HG02678 (cell line): ENCODE results near the gene KIAA1328.

ENCODE experiments used
- ATAC-seq: cut with Tn5 transposase; IDR thresholded peaks from one replicate; pipeline ENCODE4 v1.9.1; 2021; ENCODE audit warnings: mild to moderate bottlenecking, moderate library complexity; ENCODE audit not compliant: unreplicated experiment

Gene KIAA1328

DNA sequence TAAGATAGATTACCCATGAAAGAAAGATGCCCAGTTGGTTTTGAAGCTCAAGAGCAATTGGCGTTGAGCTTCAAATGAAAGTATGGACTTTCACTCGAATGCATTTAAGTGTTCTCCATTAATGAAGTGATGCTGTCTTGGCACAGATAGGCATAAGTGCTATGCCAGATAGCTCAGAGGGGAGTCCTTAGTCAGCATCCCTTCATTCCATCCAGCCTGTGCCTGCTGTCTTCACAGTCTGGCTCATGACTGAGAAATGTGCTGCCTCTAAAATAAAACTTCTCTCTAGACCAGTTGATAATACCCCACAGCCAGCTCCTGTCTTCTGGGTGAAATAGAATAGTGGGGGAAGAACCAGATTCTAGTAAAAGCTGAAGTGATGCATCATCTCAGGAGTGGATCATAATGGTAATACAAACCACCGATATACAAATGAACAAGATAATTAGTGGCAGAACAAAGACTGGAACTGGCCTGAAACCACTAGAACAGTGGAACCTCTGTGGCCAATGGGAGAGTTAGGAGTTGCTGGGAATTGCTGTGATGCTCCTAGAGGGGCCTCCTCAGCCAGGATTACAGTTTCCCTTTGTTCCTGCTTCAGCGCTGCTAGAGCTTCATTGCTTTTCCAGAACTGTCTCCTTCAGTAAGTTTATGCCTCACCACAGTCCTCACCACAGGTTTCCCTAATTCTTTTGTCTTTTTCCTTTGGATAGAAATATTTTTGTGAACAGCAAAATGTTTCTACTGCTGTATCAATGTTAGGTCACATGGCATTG lies 359.3 kb downstream of the KIAA1328 start:
- ATAC-seq: no peak

- ATAC-seq: no peak
These were observed 370.8 kb downstream of the KIAA1328 start for GRCh38 chr18:37199741-37200140.

DNA sequence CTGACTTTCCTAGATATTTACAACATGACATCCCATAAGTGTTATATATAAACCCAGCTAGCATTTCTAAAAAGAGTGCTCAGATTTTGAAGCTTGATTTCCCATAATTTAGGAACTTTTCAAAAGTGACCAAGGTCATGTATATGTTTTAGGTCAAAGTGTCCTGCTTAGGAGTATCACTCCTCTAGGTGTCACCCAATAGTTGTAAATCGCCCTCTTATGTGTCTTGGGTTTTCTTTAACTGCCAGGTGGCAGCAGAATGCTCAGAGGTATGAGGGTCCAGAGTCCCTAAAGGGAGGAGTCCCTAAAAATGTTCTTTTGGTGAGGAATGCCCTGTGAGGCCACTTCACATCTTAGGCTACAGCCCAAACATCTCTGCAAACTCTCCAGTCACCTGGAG lies 378.4 kb downstream of the KIAA1328 start:
- ATAC-seq: no peak

DNA sequence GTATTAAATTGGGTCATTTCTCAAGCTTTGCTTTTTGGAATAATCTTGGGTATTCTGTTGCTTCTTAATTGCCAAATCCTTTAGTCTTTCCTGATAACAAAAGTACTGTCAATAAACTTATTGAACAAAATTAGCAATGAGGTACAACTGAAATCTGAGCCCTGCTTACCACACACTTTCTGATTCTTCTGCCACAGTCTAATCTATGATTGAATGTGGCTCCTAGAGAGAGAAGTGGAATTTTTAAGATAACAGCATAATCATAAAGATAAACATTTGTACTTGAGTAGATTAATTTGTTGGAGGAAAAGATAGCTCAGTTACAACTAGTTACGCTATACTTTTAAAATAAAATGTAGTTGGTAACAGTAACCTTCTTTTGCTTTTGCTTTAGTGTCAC lies 381.9 kb downstream of the KIAA1328 start:
- ATAC-seq: no peak

DNA sequence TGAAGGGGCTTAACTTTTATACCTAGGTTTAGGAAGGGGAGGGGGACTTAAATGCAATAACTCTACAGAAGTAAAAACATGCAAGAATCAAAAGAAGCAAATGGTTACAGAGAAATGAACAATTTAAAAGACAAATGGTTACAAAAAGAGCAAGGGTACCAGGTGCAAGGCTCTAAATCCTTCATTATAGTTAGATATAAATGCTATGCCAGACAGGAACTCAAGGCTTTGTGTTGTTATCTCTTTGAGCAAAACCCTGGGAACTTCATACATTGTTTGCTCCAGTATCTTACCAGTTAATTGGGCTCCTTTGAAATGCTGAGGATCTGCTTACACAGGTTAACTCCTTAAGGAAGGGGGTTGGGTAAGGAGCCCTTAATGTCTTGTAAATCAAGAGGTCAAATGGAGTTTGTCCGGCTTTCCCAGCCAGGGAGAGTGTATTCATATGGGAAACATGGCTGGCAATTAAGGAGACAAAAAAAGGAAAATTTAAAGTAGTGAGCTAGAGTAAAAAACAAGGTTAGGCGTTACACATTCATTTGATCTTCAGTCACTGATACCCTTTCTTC lies 389.2 kb downstream of the KIAA1328 start:
- no peak for ATAC-seq

DNA sequence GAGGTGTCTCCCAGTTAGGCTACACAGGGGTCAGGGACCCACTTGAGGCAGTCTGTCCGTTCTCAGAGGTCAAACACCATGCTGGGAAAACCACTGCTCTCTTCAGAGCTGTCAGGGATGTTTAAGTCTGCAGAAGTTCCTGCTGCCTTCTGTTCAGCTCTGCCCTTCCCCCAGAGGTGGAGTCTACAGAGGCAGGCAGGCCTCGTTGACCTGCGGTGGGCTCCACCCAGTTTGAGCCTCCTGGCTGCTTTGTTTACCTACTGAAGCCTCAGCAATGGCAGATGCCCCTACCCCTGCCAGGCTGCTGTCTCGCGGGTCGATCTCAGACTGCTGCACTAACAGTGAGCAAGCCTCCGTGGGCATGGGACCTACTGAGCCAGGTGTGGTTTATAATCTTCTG lies 390.3 kb downstream of the KIAA1328 start:
- no peak for ATAC-seq

GRCh38 chr18:37222354-37222998 lies 393.5 kb downstream of the KIAA1328 start:
- ATAC-seq: no peak

DNA sequence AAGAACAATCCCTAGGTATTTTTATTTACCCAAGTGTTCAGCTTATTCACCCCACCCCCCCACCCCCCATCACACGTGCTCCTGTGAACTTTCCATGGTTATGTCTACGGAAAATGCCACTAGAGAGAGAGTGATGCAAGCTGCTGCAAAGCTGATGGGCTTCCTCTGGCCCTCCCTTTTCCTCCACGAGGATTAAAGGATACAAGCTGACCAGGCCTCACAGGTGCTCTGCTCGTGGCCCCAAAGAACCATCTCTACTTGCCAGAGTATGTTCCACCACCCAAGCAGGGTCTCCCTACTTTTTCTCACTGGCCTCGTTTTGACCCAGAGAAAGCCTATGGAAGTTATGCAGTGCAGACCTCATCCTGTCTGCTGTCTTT lies 394.1 kb downstream of the KIAA1328 start:
- no peak for ATAC-seq

DNA sequence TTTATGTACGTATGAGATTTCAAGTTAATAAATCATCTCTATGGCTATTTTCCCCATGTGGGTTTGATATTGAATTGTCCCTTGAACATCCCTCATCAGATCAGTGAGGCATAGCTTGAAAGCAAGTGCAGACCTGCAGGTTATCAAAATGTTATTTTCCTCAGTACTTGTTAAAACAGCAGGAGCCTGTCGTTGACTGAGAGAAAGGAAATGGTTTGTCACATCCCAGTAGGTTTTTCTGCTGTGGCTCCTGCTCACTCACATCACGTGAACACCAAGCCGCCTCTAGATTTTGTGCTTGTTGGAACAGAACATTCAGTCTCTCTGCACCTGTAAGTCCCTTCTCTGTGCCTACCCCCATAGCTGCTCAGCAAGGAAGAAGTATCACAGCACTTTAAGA lies 396.4 kb downstream of the KIAA1328 start:
- no peak for ATAC-seq

DNA sequence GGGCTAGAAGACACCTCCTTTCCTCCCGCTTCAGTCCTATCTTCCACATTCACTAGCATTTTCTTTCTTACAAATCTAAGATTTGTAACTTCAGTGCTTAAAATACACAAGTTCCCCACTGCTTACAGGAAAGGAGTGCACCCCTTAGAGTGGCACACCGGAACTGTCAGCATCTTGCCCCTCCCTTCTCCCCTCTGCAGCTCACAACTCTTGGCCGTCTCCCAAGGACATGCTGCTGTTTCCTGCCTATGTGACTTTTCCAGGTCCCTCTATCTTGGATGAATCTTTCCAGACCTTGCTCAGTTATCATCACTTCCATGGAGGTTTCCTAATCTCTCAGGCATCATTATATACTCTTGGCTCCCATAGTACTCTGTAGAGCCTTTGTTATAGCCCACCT lies 401.8 kb downstream of the KIAA1328 start:
- no peak for ATAC-seq

GRCh38 chr18:37231251-37231650 lies 402.3 kb downstream of the KIAA1328 start:
- ATAC-seq: no peak

DNA sequence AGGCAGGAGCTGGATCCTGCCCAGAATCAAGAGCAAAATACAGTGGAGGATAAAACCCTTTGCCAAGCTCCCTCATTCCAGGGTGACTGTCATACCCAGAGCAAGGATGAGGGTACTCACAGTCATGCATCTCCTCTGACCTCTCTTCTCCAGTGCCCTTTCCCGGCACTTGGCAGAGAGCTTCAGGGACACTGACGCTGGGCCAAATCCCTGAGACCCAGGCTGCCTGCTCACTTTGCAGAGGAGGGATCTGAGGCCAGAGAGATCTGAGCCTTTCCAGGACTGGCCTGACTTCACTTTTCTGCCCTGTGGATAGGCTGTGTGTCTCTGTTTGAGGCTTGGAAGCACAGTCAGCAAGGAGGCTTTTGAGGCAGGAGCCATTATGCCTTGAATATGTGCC lies 406.7 kb downstream of the KIAA1328 start:
- no peak for ATAC-seq

- ATAC-seq: no peak
These were observed 409.6 kb downstream of the KIAA1328 start for GRCh38 chr18:37238282-37239108.

GRCh38 chr18:37242091-37242490 lies 413.2 kb downstream of the KIAA1328 start:
- no peak for ATAC-seq

- no peak for ATAC-seq
These were observed 414.1 kb downstream of the KIAA1328 start for GRCh38 chr18:37242826-37243560.

- ATAC-seq: no peak
These were observed 414.8 kb downstream of the KIAA1328 start for GRCh38 chr18:37243741-37244140.

GRCh38 chr18:37244618-37245017 lies 415.7 kb downstream of the KIAA1328 start:
- no peak for ATAC-seq

DNA sequence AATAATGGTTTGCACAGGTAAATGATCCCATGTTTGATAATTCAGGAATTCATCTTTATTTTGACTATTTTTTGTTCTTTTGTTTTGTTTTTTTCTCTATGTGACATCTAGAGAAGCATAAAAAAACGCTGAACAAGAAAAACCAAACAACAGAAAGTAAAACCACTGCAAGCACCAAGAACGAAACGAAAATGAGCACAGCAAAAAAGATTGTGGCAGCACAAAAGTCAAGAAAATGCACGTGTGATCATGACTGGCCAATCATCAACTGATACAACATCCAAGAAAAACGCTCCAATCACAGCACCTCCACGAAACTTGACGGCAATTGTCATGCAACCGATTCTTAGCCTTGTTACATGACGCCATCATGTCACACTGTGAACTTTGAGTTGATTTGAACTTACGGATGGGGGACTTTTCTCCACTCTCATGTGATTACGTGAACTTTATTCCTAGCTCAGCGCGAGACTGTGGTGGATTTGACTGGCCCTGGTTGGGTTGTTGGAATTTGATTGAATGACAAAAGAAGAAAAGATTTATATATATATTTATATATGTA lies 417.9 kb downstream of the KIAA1328 start:
- no peak for ATAC-seq

DNA sequence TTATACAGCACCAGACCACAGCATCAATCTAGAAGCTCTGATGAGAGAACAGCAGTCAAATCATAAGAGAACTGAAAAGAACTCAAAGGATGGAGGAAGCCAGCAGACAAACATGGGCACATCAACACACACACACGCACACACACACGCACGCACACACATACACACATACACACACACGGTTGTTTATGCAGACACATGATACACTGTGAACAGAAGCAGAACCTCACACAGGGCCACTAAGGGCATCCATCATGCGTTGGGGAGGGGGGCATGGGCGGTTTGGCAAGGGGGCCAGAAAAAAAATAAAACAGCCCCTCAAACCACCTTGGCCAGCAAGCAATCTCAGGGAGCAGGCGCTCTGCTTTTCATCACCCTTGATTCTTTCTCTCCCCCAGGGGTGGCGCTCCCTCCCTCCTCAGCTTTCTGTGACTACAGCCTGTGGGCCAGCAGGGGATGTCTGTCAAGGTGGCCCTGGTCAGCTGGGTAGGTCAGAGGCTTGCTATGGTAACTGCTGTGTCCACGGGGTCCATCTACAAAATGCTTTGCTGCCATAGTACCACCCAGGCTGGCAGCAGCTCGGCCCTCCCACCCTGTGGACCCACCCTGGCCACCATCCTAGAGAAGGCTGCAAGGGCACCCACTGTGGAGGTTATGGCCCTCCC lies 418.7 kb downstream of the KIAA1328 start:
- no peak for ATAC-seq

DNA sequence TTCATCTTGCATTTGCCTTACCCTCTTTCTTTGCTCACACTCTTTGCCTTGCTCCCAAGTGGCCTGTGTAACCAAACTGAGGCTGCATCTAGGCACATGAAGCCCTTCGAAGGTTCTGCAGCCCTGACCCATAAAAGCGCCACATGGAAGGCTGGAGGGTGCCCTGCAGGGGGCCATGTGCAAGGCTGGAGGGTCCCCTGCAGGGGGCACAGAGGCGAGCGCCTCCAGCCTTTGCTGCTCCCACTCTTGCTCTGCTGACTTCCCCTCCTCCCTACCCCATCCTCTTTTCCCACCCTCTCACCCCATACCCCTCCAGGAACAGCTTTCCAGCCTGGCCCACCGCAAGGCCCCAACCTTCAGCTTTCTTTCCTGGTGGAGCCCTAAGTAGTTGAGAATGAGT lies 419.4 kb downstream of the KIAA1328 start:
- ATAC-seq: no peak
